Mesothelial cell of epicardium (in vitro differentiated cells): ENCODE results near the gene PNPLA1. TPM values are rescaled to one million over a fixed set of nuclear protein-coding genes. Genes with fewer than 3 reads are reported as not detected.

Experiments
- DNase-seq, 2 experiments: peaks; one replicate each; pipeline ENCODE4 v3.0.0; 2021; ENCODE audit warnings: low spot score in 2 of 2; ENCODE audit not compliant: unreplicated experiment in 2 of 2
- H3K27ac Mint-ChIP-seq: 2 replicates; pipeline ENCODE4 v1.8.0; 2021; ENCODE audit warnings: mixed read lengths
- H3K27me3 Mint-ChIP-seq: 2 replicates; pipeline ENCODE4 v1.8.0; 2021; ENCODE audit warnings: low read depth, mixed read lengths
- H3K36me3 Mint-ChIP-seq: 2 replicates; pipeline ENCODE4 v1.8.0; 2021; ENCODE audit warnings: mixed read lengths
- H3K4me1 Mint-ChIP-seq: 2 replicates; pipeline ENCODE4 v1.8.0; 2021; ENCODE audit warnings: mixed read lengths
- H3K4me3 Mint-ChIP-seq: 2 replicates; pipeline ENCODE4 v1.8.0; 2021; ENCODE audit warnings: mild to moderate bottlenecking, moderate library complexity, mixed read lengths
- H3K9me3 Mint-ChIP-seq: 2 replicates; pipeline ENCODE4 v1.8.0; 2021; ENCODE audit warnings: mixed read lengths
- CTCF ChIP-seq: fragments of 200-600 bp; sonication (generic); IDR thresholded peaks from one replicate; pipeline ENCODE4 v1.5.0; 2021; ENCODE audit warnings: antibody characterized with exemption; ENCODE audit not compliant: unreplicated experiment
- total RNA-seq: library from RNA; stranded (reverse); gene quantifications from 3 replicates; pipeline ENCODE4 v1.2.1, GENCODE V29; 2021

PNPLA1 gene
- total RNA-seq, 1 donor from 2014 or later: not detected

- H3K9me3 Mint-ChIP-seq: peaks cover 3% of the 10 kb centered on the region
- no peak for DNase-seq
- no peak overlapping the region for H3K4me3 Mint-ChIP-seq
- H3K27me3 Mint-ChIP-seq: peaks cover 61% of the 10 kb centered on the region
- no peaks in the 10 kb centered on the region for H3K4me1 Mint-ChIP-seq
- no peak overlapping the region for H3K27ac Mint-ChIP-seq
- H3K36me3 Mint-ChIP-seq: no peaks in the 10 kb centered on the region
- TF ChIP-seq CTCF: no peak
Observed at GRCh38 chr6:36283608-36284007, 13.7 kb downstream of the PNPLA1 start.

GRCh38 chr6:36284359-36284758, 14.5 kb downstream of the PNPLA1 start:
- H3K27me3 Mint-ChIP-seq: peaks cover 61% of the 10 kb centered on the region

GRCh38 chr6:36285187-36285671, 15.4 kb downstream of the PNPLA1 start:
- Mint-ChIP-seq H3K36me3 (no peaks in the 10 kb centered on the region), H3K9me3 (peaks cover 3% of the 10 kb centered on the region), H3K27ac (no peak overlapping the region), H3K4me3 (no peak overlapping the region), H3K27me3 (peaks cover 57% of the 10 kb centered on the region), H3K4me1 (no peaks in the 10 kb centered on the region)
- DNase-seq: no peak
- no peak for TF ChIP-seq CTCF

More at GRCh38 chr6:36284359-36284758, 14.5 kb downstream of the PNPLA1 start:
- Mint-ChIP-seq H3K36me3 (no peaks in the 10 kb centered on the region), H3K27ac (no peak overlapping the region), H3K4me3 (no peak overlapping the region), H3K9me3 (peaks cover 3% of the 10 kb centered on the region), H3K4me1 (no peaks in the 10 kb centered on the region)
- DNase-seq: no peak
- no peak for TF ChIP-seq CTCF

- Mint-ChIP-seq H3K4me1 (no peaks in the 10 kb centered on the region), H3K9me3 (peaks cover 3% of the 10 kb centered on the region), H3K27ac (no peak overlapping the region), H3K27me3 (peaks cover 55% of the 10 kb centered on the region), H3K4me3 (no peak overlapping the region), H3K36me3 (no peaks in the 10 kb centered on the region)
- DNase-seq: no peak
- TF ChIP-seq CTCF: no peak
Observed at GRCh38 chr6:36285797-36286196, 15.9 kb downstream of the PNPLA1 start.

GRCh38 chr6:36286858-36287257, 17.0 kb downstream of the PNPLA1 start:
- Mint-ChIP-seq H3K36me3 (no peaks in the 10 kb centered on the region), H3K9me3 (peaks cover 3% of the 10 kb centered on the region), H3K4me3 (no peak overlapping the region), H3K27me3 (peaks cover 44% of the 10 kb centered on the region), H3K4me1 (no peaks in the 10 kb centered on the region), H3K27ac (no peak overlapping the region)
- no peak for TF ChIP-seq CTCF
- no peak for DNase-seq
